Activated naive CD8-positive, alpha-beta T cell (primary cell): ENCODE results near the gene MYORG.

ENCODE experiments used
- H3K27ac Mint-ChIP-seq: one replicate; pipeline ENCODE4 v1.8.0; 2021; ENCODE audit warnings: mixed read lengths
- H3K27me3 Mint-ChIP-seq: one replicate; pipeline ENCODE4 v1.8.0; 2021; ENCODE audit warnings: mixed read lengths
- H3K36me3 Mint-ChIP-seq: one replicate; pipeline ENCODE4 v1.8.0; 2021; ENCODE audit warnings: mixed read lengths
- H3K4me1 Mint-ChIP-seq: one replicate; pipeline ENCODE4 v1.8.0; 2021; ENCODE audit warnings: low read depth, mixed read lengths
- H3K4me3 Mint-ChIP-seq: one replicate; pipeline ENCODE4 v1.8.0; 2021; ENCODE audit warnings: mild to moderate bottlenecking, mixed read lengths
- H3K9me3 Mint-ChIP-seq: one replicate; pipeline ENCODE4 v1.8.0; 2021; ENCODE audit warnings: low read depth, mixed read lengths

The MYORG gene

GRCh38 chr9:34337403-34337802 is 39.3 kb downstream of the MYORG start:
- peaks cover 9% of the 10 kb centered on the region for H3K4me1 Mint-ChIP-seq
- H3K4me3 Mint-ChIP-seq: no peak overlapping the region
- H3K27me3 Mint-ChIP-seq: no peaks in the 10 kb centered on the region
- peaks cover 6% of the 10 kb centered on the region for H3K36me3 Mint-ChIP-seq
- no peak overlapping the region for H3K27ac Mint-ChIP-seq
- H3K9me3 Mint-ChIP-seq: no peaks in the 10 kb centered on the region

GRCh38 chr9:34335376-34335775 is 41.3 kb downstream of the MYORG start:
- Mint-ChIP-seq H3K27ac (no peak overlapping the region), H3K4me3 (no peak overlapping the region), H3K4me1 (peaks cover 22% of the 10 kb centered on the region), H3K36me3 (peaks cover 5% of the 10 kb centered on the region), H3K9me3 (no peaks in the 10 kb centered on the region), H3K27me3 (no peaks in the 10 kb centered on the region)

- Mint-ChIP-seq H3K36me3 (peaks cover 2% of the 10 kb centered on the region), H3K4me3 (no peak overlapping the region), H3K27me3 (no peaks in the 10 kb centered on the region), H3K9me3 (no peaks in the 10 kb centered on the region), H3K27ac (no peak overlapping the region), H3K4me1 (peaks cover 26% of the 10 kb centered on the region)
Observed at GRCh38 chr9:34334916-34335315, 41.8 kb downstream of the MYORG start.

GRCh38 chr9:34334337-34334824 is 42.3 kb downstream of the MYORG start:
- H3K9me3 Mint-ChIP-seq: no peaks in the 10 kb centered on the region

GRCh38 chr9:34333836-34334235 is 42.9 kb downstream of the MYORG start:
- H3K36me3 Mint-ChIP-seq: peaks cover 2% of the 10 kb centered on the region
- H3K27ac Mint-ChIP-seq: no peak overlapping the region

More at GRCh38 chr9:34334337-34334824, 42.3 kb downstream of the MYORG start:
- H3K4me1 Mint-ChIP-seq: peaks cover 28% of the 10 kb centered on the region
- H3K27me3 Mint-ChIP-seq: no peaks in the 10 kb centered on the region
- no peak overlapping the region for H3K4me3 Mint-ChIP-seq
- peaks cover 2% of the 10 kb centered on the region for H3K36me3 Mint-ChIP-seq
- H3K27ac Mint-ChIP-seq: no peak overlapping the region

GRCh38 chr9:34332076-34332964 is 44.4 kb downstream of the MYORG start:
- H3K4me1 Mint-ChIP-seq: peaks cover 34% of the 10 kb centered on the region
- peaks cover 2% of the 10 kb centered on the region for H3K36me3 Mint-ChIP-seq
- peak overlapping the region; percentile 77 for H3K27ac Mint-ChIP-seq
- peak overlapping the region; percentile 55 for H3K4me3 Mint-ChIP-seq
- no peaks in the 10 kb centered on the region for H3K27me3 Mint-ChIP-seq
- H3K9me3 Mint-ChIP-seq: no peaks in the 10 kb centered on the region

More at GRCh38 chr9:34333836-34334235, 42.9 kb downstream of the MYORG start:
- Mint-ChIP-seq H3K9me3 (no peaks in the 10 kb centered on the region), H3K4me3 (no peak overlapping the region), H3K4me1 (peaks cover 28% of the 10 kb centered on the region), H3K27me3 (no peaks in the 10 kb centered on the region)

- Mint-ChIP-seq H3K27me3 (no peaks in the 10 kb centered on the region), H3K36me3 (peaks cover 2% of the 10 kb centered on the region), H3K4me3 (no peak overlapping the region), H3K9me3 (no peaks in the 10 kb centered on the region), H3K27ac (no peak overlapping the region), H3K4me1 (peaks cover 34% of the 10 kb centered on the region)
Observed at GRCh38 chr9:34331196-34331595, 45.5 kb downstream of the MYORG start.

GRCh38 chr9:34328987-34329832 is 47.5 kb downstream of the MYORG start, which contains the start of the genes KIF24 and NUDT2:
TSS of gene KIF24 (minus strand) at chr9:34329268. CDS start at chr9:34311346, 17,922 bp downstream.
TSS of gene NUDT2 (plus strand) at chr9:34329569. CDS start at chr9:34339040, 9,471 bp downstream.
- Mint-ChIP-seq H3K27ac (peak within 1 kb of the TSS; percentile 88), H3K4me3 (peak within 1 kb of the TSS; percentile 97), H3K4me1 (peaks cover 29% of the 10 kb centered on the region), H3K9me3 (no peaks in the 10 kb centered on the region), H3K36me3 (no peaks in the 10 kb centered on the region), H3K27me3 (no peaks in the 10 kb centered on the region)

GRCh38 chr9:34328500-34328986 is 48.2 kb downstream of the MYORG start:
- Mint-ChIP-seq H3K9me3 (no peaks in the 10 kb centered on the region), H3K4me3 (peak overlapping the region; percentile 97), H3K27ac (peak overlapping the region; percentile 88), H3K36me3 (no peaks in the 10 kb centered on the region), H3K4me1 (peaks cover 29% of the 10 kb centered on the region), H3K27me3 (no peaks in the 10 kb centered on the region)

GRCh38 chr9:34326690-34327089 is 50.0 kb downstream of the MYORG start:
- Mint-ChIP-seq H3K4me1 (peaks cover 20% of the 10 kb centered on the region), H3K9me3 (no peaks in the 10 kb centered on the region), H3K27ac (no peak overlapping the region), H3K36me3 (no peaks in the 10 kb centered on the region), H3K27me3 (no peaks in the 10 kb centered on the region), H3K4me3 (peak overlapping the region; percentile 21)

GRCh38 chr9:34322899-34323591 is 53.7 kb downstream of the MYORG start:
- no peaks in the 10 kb centered on the region for H3K27me3 Mint-ChIP-seq
- H3K4me1 Mint-ChIP-seq: peaks cover 1% of the 10 kb centered on the region
- no peak overlapping the region for H3K4me3 Mint-ChIP-seq
- no peaks in the 10 kb centered on the region for H3K9me3 Mint-ChIP-seq
- no peaks in the 10 kb centered on the region for H3K36me3 Mint-ChIP-seq
- no peak overlapping the region for H3K27ac Mint-ChIP-seq

GRCh38 chr9:34321451-34321850 is 55.2 kb downstream of the MYORG start:
- H3K4me3 Mint-ChIP-seq: no peak overlapping the region

GRCh38 chr9:34318163-34318790 is 58.4 kb downstream of the MYORG start:
- no peak overlapping the region for H3K4me3 Mint-ChIP-seq
- H3K36me3 Mint-ChIP-seq: no peaks in the 10 kb centered on the region
- no peak overlapping the region for H3K27ac Mint-ChIP-seq
- no peaks in the 10 kb centered on the region for H3K4me1 Mint-ChIP-seq
- H3K9me3 Mint-ChIP-seq: no peaks in the 10 kb centered on the region
- H3K27me3 Mint-ChIP-seq: no peaks in the 10 kb centered on the region

More at GRCh38 chr9:34321451-34321850, 55.2 kb downstream of the MYORG start:
- H3K27ac Mint-ChIP-seq: no peak overlapping the region
- no peaks in the 10 kb centered on the region for H3K27me3 Mint-ChIP-seq
- no peaks in the 10 kb centered on the region for H3K9me3 Mint-ChIP-seq
- no peaks in the 10 kb centered on the region for H3K36me3 Mint-ChIP-seq
- H3K4me1 Mint-ChIP-seq: no peaks in the 10 kb centered on the region

GRCh38 chr9:34317436-34317835 is 59.3 kb downstream of the MYORG start:
- H3K4me3 Mint-ChIP-seq: no peak overlapping the region
- H3K27me3 Mint-ChIP-seq: no peaks in the 10 kb centered on the region
- H3K9me3 Mint-ChIP-seq: no peaks in the 10 kb centered on the region
- no peaks in the 10 kb centered on the region for H3K36me3 Mint-ChIP-seq
- no peaks in the 10 kb centered on the region for H3K4me1 Mint-ChIP-seq
- no peak overlapping the region for H3K27ac Mint-ChIP-seq
